ENCODE results near the gene NIFK.
"Not testable (repeated sequence)": the region's sequence is repeated elsewhere in the genome, so short reads cannot be mapped to it uniquely, and the experiment has no call there.

NIFK gene

DNA sequence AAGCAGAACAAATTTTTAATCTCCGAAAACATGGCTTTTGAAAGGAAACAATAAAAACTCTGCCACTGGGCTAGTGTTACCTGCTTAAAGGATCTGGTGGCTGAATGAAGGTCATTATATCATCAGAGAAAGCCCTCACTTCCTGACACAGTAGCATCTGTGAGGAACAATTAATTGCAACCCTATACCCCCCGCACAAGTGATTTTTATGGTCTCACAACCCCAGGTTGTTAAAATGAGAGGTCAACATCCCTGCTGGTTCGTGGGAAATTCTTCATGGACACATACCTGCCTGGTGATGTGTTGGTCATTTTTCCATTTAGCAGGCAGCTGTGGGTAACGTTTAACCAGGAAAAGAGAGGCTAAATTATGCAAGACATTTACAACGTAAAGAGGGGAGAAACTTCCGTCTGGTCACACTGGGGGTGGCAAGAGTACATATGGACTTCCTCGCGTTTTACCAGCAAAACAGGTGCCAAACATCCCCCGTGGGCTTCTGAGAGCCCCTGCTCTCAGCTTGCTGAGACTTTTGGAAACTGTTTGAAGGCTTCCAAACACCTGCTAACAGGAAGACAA, 29.2 kb downstream of the NIFK start:
- Histone ChIP-seq H3K36me3 (ENCODE audit: insufficient read depth, low read length) (no peaks in the 10 kb centered on the region), H3F3A (ENCODE audit: low read depth) (peaks cover 13% of the 10 kb centered on the region; the same call in 1 of the 2 replicates), H3K9ac (ENCODE audit: low read depth, low read length, poor library complexity, severe bottlenecking) (peak overlapping the region; percentile 45), H3K4me2 (ENCODE audit: low read depth, low read length, poor library complexity, severe bottlenecking) (peak overlapping the region; percentile 79), H4K20me1 (ENCODE audit: insufficient read depth, low read length, poor library complexity, severe bottlenecking) (no peaks in the 10 kb centered on the region), H3K4me3 (ENCODE audit: low read length, poor library complexity, severe bottlenecking) (peak overlapping the region; percentile 63), H3K9me2 (replicated peaks; ENCODE audit: low read depth, low read length) (no peaks in the 10 kb centered on the region), H3K27me3 (ENCODE audit: insufficient read depth, low read length, poor library complexity, severe bottlenecking) (no peaks in the 10 kb centered on the region), H3K79me2 (ENCODE audit: insufficient read depth, low read length) (no peaks in the 10 kb centered on the region), H2AFZ (ENCODE audit: low read length) (peak overlapping the region; percentile 85), H3K4me1 (ENCODE audit: insufficient read depth, low read length, poor library complexity, severe bottlenecking) (peaks cover 36% of the 10 kb centered on the region), H3K9me3 (ENCODE audit: insufficient read depth, low read depth, low read length) (no peaks in the 10 kb centered on the region)
- TF ChIP-seq EZH2phosphoT487 (IDR thresholded peaks at IDR 0.05; ENCODE audit: borderline replicate concordance) = no peak
- TF ChIP-seq, protein P1, sequence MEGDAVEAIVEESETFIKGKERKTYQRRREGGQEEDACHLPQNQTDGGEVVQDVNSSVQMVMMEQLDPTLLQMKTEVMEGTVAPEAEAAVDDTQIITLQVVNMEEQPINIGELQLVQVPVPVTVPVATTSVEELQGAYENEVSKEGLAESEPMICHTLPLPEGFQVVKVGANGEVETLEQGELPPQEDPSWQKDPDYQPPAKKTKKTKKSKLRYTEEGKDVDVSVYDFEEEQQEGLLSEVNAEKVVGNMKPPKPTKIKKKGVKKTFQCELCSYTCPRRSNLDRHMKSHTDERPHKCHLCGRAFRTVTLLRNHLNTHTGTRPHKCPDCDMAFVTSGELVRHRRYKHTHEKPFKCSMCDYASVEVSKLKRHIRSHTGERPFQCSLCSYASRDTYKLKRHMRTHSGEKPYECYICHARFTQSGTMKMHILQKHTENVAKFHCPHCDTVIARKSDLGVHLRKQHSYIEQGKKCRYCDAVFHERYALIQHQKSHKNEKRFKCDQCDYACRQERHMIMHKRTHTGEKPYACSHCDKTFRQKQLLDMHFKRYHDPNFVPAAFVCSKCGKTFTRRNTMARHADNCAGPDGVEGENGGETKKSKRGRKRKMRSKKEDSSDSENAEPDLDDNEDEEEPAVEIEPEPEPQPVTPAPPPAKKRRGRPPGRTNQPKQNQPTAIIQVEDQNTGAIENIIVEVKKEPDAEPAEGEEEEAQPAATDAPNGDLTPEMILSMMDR (conservative IDR thresholded peaks at IDR 0.05; ENCODE audit: low read length) = no peak

DNA sequence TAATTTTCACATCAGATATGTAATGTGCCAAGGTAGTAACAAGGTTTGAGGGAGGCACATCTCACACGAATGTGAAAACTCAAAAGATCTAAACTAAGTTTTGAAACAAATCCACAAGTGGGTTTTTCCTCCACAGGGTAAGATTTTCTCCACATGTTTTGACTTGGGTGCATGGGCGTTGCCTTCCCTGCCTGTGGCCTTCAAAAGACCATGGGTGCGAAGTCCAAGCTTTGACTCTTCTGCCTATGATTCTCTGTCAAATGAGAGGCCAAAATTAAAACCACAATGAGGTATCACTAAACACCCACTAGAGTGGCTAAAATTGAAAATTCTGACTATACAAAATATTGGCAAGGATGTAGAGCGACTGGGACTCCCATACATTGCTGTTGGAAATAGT, 30.7 kb downstream of the NIFK start:
- no peaks in the 10 kb centered on the region for H3K27me3 ChIP-seq (ENCODE audit: insufficient read depth, low read length, poor library complexity, severe bottlenecking)
- no peak overlapping the region for H3K4me3 ChIP-seq (ENCODE audit: low read length, poor library complexity, severe bottlenecking)
- no peak for TF ChIP-seq EZH2phosphoT487 (IDR thresholded peaks at IDR 0.05; ENCODE audit: borderline replicate concordance)
- TF ChIP-seq, protein P1 (conservative IDR thresholded peaks at IDR 0.05; ENCODE audit: low read length) = no peak
- H3K79me2 ChIP-seq (ENCODE audit: insufficient read depth, low read length) = no peaks in the 10 kb centered on the region
- no peak overlapping the region for H3K4me2 ChIP-seq (ENCODE audit: low read depth, low read length, poor library complexity, severe bottlenecking)
- no peaks in the 10 kb centered on the region for H3K36me3 ChIP-seq (ENCODE audit: insufficient read depth, low read length)
- H4K20me1 ChIP-seq (ENCODE audit: insufficient read depth, low read length, poor library complexity, severe bottlenecking) = no peaks in the 10 kb centered on the region
- H3K9ac ChIP-seq (ENCODE audit: low read depth, low read length, poor library complexity, severe bottlenecking) = no peak overlapping the region
- no peaks in the 10 kb centered on the region for H3K9me2 ChIP-seq (replicated peaks; ENCODE audit: low read depth, low read length)
- peaks cover 45% of the 10 kb centered on the region for H3K4me1 ChIP-seq (ENCODE audit: insufficient read depth, low read length, poor library complexity, severe bottlenecking)
- no peaks in the 10 kb centered on the region for H3K9me3 ChIP-seq (ENCODE audit: insufficient read depth, low read depth, low read length)
- H3F3A ChIP-seq (ENCODE audit: low read depth) = peaks cover 13% of the 10 kb centered on the region; the same call in 1 of the 2 replicates
- no peak overlapping the region for H2AFZ ChIP-seq (ENCODE audit: low read length)

DNA sequence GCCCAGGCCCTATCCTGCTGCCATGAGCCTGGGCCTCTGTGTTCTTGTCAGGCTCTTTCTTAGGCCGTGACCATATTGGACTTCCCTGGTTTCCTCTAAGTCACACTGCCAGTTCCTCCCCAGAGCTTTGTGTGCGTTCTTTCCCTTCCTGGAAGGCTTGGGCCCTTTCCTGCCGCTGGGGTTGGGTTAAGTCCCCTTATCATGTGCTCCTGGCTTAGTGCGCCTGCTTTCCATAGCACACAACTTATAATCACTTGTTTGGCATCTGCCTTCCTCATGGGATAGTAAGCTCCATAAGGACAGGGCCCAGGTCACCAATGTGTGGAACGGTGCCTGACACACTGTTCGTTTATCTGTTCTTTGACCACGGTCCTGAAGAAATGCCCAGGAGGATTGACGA, 31.3 kb downstream of the NIFK start:
- H3K4me3 ChIP-seq (ENCODE audit: low read length, poor library complexity, severe bottlenecking) = no peak overlapping the region
- H3K9ac ChIP-seq (ENCODE audit: low read depth, low read length, poor library complexity, severe bottlenecking) = no peak overlapping the region
- H3K4me1 ChIP-seq (ENCODE audit: insufficient read depth, low read length, poor library complexity, severe bottlenecking) = peaks cover 51% of the 10 kb centered on the region
- H3K9me3 ChIP-seq (ENCODE audit: insufficient read depth, low read depth, low read length) = no peaks in the 10 kb centered on the region
- H3K9me2 ChIP-seq (replicated peaks; ENCODE audit: low read depth, low read length) = no peaks in the 10 kb centered on the region
- H3K4me2 ChIP-seq (ENCODE audit: low read depth, low read length, poor library complexity, severe bottlenecking) = no peak overlapping the region
- H3F3A ChIP-seq (ENCODE audit: low read depth) = peaks cover 13% of the 10 kb centered on the region; the same call in 1 of the 2 replicates
- H3K36me3 ChIP-seq (ENCODE audit: insufficient read depth, low read length) = no peaks in the 10 kb centered on the region
- no peaks in the 10 kb centered on the region for H3K27me3 ChIP-seq (ENCODE audit: insufficient read depth, low read length, poor library complexity, severe bottlenecking)
- TF ChIP-seq, protein P1 (conservative IDR thresholded peaks at IDR 0.05; ENCODE audit: low read length) = no peak
- no peak for TF ChIP-seq EZH2phosphoT487 (IDR thresholded peaks at IDR 0.05; ENCODE audit: borderline replicate concordance)
- no peak overlapping the region for H2AFZ ChIP-seq (ENCODE audit: low read length)
- H4K20me1 ChIP-seq (ENCODE audit: insufficient read depth, low read length, poor library complexity, severe bottlenecking) = no peaks in the 10 kb centered on the region
- H3K79me2 ChIP-seq (ENCODE audit: insufficient read depth, low read length) = no peaks in the 10 kb centered on the region

DNA sequence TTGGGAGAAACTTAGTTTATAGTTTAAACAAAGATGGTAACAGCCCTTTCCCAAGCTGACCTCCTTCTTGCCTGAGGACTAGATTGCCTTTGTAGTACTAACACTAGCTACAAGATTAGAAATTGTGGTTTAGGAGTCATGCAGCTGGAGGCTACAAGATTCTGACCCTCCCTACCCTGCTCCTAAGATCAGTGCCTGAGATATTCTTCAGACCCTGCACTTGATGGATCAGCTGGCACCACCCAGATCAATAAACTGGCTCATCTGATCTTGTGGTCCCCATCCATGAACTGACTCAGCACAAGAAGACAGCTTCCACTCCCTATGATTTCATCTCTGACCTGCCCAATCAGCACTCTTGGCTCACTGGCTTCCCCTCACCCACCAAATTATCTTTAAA, 34.9 kb downstream of the NIFK start:
- not testable (repeated sequence) for H3K27me3 ChIP-seq (ENCODE audit: insufficient read depth, low read length, poor library complexity, severe bottlenecking); H3K4me3 ChIP-seq (ENCODE audit: low read length, poor library complexity, severe bottlenecking); H3K36me3 ChIP-seq (ENCODE audit: insufficient read depth, low read length); H3K9ac ChIP-seq (ENCODE audit: low read depth, low read length, poor library complexity, severe bottlenecking); H3F3A ChIP-seq (ENCODE audit: low read depth); H3K9me3 ChIP-seq (ENCODE audit: insufficient read depth, low read depth, low read length); H2AFZ ChIP-seq (ENCODE audit: low read length); H3K79me2 ChIP-seq (ENCODE audit: insufficient read depth, low read length); H4K20me1 ChIP-seq (ENCODE audit: insufficient read depth, low read length, poor library complexity, severe bottlenecking); H3K9me2 ChIP-seq (replicated peaks; ENCODE audit: low read depth, low read length)
- peaks cover 41% of the 10 kb centered on the region for H3K4me1 ChIP-seq (ENCODE audit: insufficient read depth, low read length, poor library complexity, severe bottlenecking)
- peak overlapping the region; percentile 86 for H3K4me2 ChIP-seq (ENCODE audit: low read depth, low read length, poor library complexity, severe bottlenecking)
